WTC11 (cell line): Measurements from ENCODE around the gene CELF1. TPM values are rescaled to one million over a fixed set of nuclear protein-coding genes. Genes with fewer than 3 reads are reported as not detected.

Experiments
- ATAC-seq: fragments of 200-7000 bp; cut with Tn5 transposase; 2 replicates; pipeline ENCODE4 v1.10.0; 2021; ENCODE audit warnings: mild to moderate bottlenecking, moderate library complexity
- CTCF ChIA-PET: fragments of 300-600 bp; sonication (Branson Sonifier 250); formaldehyde crosslinking; loops from one replicate; lab custom pipeline; 2021; ENCODE audit warnings: antibody characterized with exemption; lab: Charles Lee
- POLR2A ChIA-PET: fragments of 350-600 bp; sonication (Branson Sonifier 250); formaldehyde crosslinking; loops from one replicate; lab custom pipeline; 2021; ENCODE audit warnings: antibody characterized with exemption; lab: Charles Lee
- DNase-seq: peaks from one replicate; pipeline ENCODE4 v3.0.0; 2021; ENCODE audit warnings: low spot score
- H3K27ac Mint-ChIP-seq: 2 replicates; pipeline ENCODE4 v1.8.0; 2021; ENCODE audit warnings: mixed read lengths
- H3K27me3 Mint-ChIP-seq: 2 replicates; pipeline ENCODE4 v1.8.0; 2021; ENCODE audit warnings: low read depth, mild to moderate bottlenecking, moderate library complexity, mixed read lengths
- H3K36me3 Mint-ChIP-seq: 2 replicates; pipeline ENCODE4 v1.8.0; 2021; ENCODE audit warnings: mixed read lengths
- H3K4me1 Mint-ChIP-seq: 2 replicates; pipeline ENCODE4 v1.8.0; 2022; ENCODE audit warnings: mixed read lengths
- H3K4me3 Mint-ChIP-seq: 2 replicates; pipeline ENCODE4 v1.8.0; 2021; ENCODE audit warnings: mild to moderate bottlenecking, moderate library complexity, mixed read lengths
- H3K9me3 Mint-ChIP-seq: 2 replicates; pipeline ENCODE4 v1.8.0; 2021; ENCODE audit warnings: mixed read lengths
- AFF4 ChIP-seq: sonication (generic); formaldehyde crosslinking; IDR thresholded peaks from 2 replicates; pipeline ENCODE4 v1.8.1; 2023; ENCODE audit warnings: mild to moderate bottlenecking, missing genetic modification reagents, borderline replicate concordance
- ATF3 ChIP-seq: sonication (generic); formaldehyde crosslinking; conservative IDR thresholded peaks from 2 replicates; pipeline ENCODE4 v1.8.1; 2022; ENCODE audit warnings: mild to moderate bottlenecking, missing genetic modification reagents
- CREB1 ChIP-seq: sonication (generic); formaldehyde crosslinking; IDR thresholded peaks from 2 replicates; pipeline ENCODE4 v1.8.0; 2023; ENCODE audit warnings: mild to moderate bottlenecking, missing genetic modification reagents
- CREM ChIP-seq: sonication (generic); formaldehyde crosslinking; IDR thresholded peaks from 2 replicates; pipeline ENCODE4 v1.8.1; 2022; ENCODE audit warnings: mild to moderate bottlenecking, missing genetic modification reagents, moderate library complexity
- HMGA2 ChIP-seq: fragments of 250-450 bp; sonication (Bioruptor Pico); IDR thresholded peaks from 2 replicates; pipeline ENCODE4 v1.4.0; 2021; ENCODE audit warnings: mild to moderate bottlenecking, moderate library complexity
- IRF1 ChIP-seq: sonication (generic); formaldehyde crosslinking; IDR thresholded peaks from 2 replicates; pipeline ENCODE4 v1.8.0; 2023; ENCODE audit warnings: missing genetic modification reagents
- MAX ChIP-seq: sonication (generic); formaldehyde crosslinking; IDR thresholded peaks from 2 replicates; pipeline ENCODE4 v1.8.0; 2022; ENCODE audit warnings: mild to moderate bottlenecking, missing genetic modification reagents
- MYBL2 ChIP-seq: sonication (generic); formaldehyde crosslinking; IDR thresholded peaks from 2 replicates; pipeline ENCODE4 v1.8.1; 2023; ENCODE audit warnings: mild to moderate bottlenecking, moderate library complexity, missing genetic modification reagents
- NFE2L1 ChIP-seq: sonication (generic); formaldehyde crosslinking; IDR thresholded peaks from 2 replicates; pipeline ENCODE4 v1.8.1; 2023; ENCODE audit warnings: missing genetic modification reagents
- NR3C1 ChIP-seq: sonication (generic); formaldehyde crosslinking; conservative IDR thresholded peaks from 2 replicates; pipeline ENCODE4 v1.8.1; 2023; ENCODE audit warnings: low read depth, mild to moderate bottlenecking, missing genetic modification reagents
- SMAD3 ChIP-seq: sonication (generic); formaldehyde crosslinking; IDR thresholded peaks from 2 replicates; pipeline ENCODE4 v1.8.0; 2022; ENCODE audit warnings: missing genetic modification reagents, mild to moderate bottlenecking, borderline replicate concordance
- SP1 ChIP-seq: sonication (generic); formaldehyde crosslinking; conservative IDR thresholded peaks from 2 replicates; pipeline ENCODE4 v1.8.1; 2022; ENCODE audit warnings: missing genetic modification reagents
- STAT6 ChIP-seq: sonication (generic); formaldehyde crosslinking; conservative IDR thresholded peaks from 2 replicates; pipeline ENCODE4 v1.8.1; 2023; ENCODE audit warnings: mild to moderate bottlenecking, low read depth, missing genetic modification reagents, moderate library complexity
- TCF7 ChIP-seq: sonication (generic); formaldehyde crosslinking; IDR thresholded peaks from 2 replicates; pipeline ENCODE4 v1.8.0; 2022; ENCODE audit warnings: mild to moderate bottlenecking, low read depth, missing genetic modification reagents, moderate library complexity
- TEAD4 ChIP-seq: sonication (generic); formaldehyde crosslinking; IDR thresholded peaks from 2 replicates; pipeline ENCODE4 v1.8.0; 2022; ENCODE audit warnings: mild to moderate bottlenecking, missing genetic modification reagents
- TP53 ChIP-seq: sonication (generic); formaldehyde crosslinking; IDR thresholded peaks from 2 replicates; pipeline ENCODE4 v1.8.1; 2023; ENCODE audit warnings: mild to moderate bottlenecking, missing genetic modification reagents
- ZBTB43 ChIP-seq: sonication (generic); formaldehyde crosslinking; IDR thresholded peaks from 2 replicates; pipeline ENCODE4 v1.8.1; 2023; ENCODE audit warnings: mild to moderate bottlenecking, missing genetic modification reagents
- ZMAT4 ChIP-seq: fragments of 250-450 bp; sonication (Bioruptor Pico); IDR thresholded peaks from 2 replicates; pipeline ENCODE4 v1.9.0; 2021; ENCODE audit warnings: mild to moderate bottlenecking
- ZNF219 ChIP-seq: sonication (generic); formaldehyde crosslinking; IDR thresholded peaks from 2 replicates; pipeline ENCODE4 v1.8.0; 2023; ENCODE audit warnings: missing genetic modification reagents, mild to moderate bottlenecking, borderline replicate concordance
- ZNF232 ChIP-seq: sonication (generic); formaldehyde crosslinking; IDR thresholded peaks from 2 replicates; pipeline ENCODE4 v1.8.0; 2022; ENCODE audit warnings: mild to moderate bottlenecking, missing genetic modification reagents
- ZNF281 ChIP-seq: sonication (generic); formaldehyde crosslinking; IDR thresholded peaks from 2 replicates; pipeline ENCODE4 v1.8.0; 2023; ENCODE audit warnings: mild to moderate bottlenecking, missing genetic modification reagents
- ZNF396 ChIP-seq: fragments of 250-450 bp; sonication (Bioruptor Pico); IDR thresholded peaks from 2 replicates; pipeline ENCODE4 v1.8.0; 2021; ENCODE audit warnings: mild to moderate bottlenecking, moderate library complexity, borderline replicate concordance
- total RNA-seq: library from RNA; stranded (reverse); gene quantifications from 3 replicates; pipeline ENCODE4 v1.2.3, GENCODE V29; 2021

CELF1 gene
- total RNA-seq, 1 experiment from 2014 or later: 177 TPM

GRCh38 chr11:47467357-47467756, 85.6 kb downstream of the CELF1 start:
- ChIA-PET CTCF (interaction anchor here (1.0 to 1.6 kb wide), 2 partner anchors 13 to 99 kb away, joined by 3 to 8 read pairs; no protein-coding TSS in a partner anchor), POLR2A (no interaction called here)
- Mint-ChIP-seq H3K27me3 (no peaks in the 10 kb centered on the region), H3K4me3 (no peak overlapping the region), H3K4me1 (peaks cover 53% of the 10 kb centered on the region)
- TF ChIP-seq MAX (CRISPR knock-in tag) (no peak), TEAD4 (CRISPR knock-in tag) (no peak), CREB1 (CRISPR knock-in tag) (no peak), ZBTB43 (CRISPR knock-in tag) (no peak), NFE2L1 (no peak), TCF7 (no peak), SMAD3 (CRISPR knock-in tag) (no peak), ZNF219 (no peak), SP1 (CRISPR knock-in tag) (no peak), HMGA2 (CRISPR knock-in tag) (no peak), CREM (CRISPR knock-in tag) (no peak), ZNF281 (CRISPR knock-in tag) (no peak), ZNF396 (CRISPR knock-in tag) (no peak), TP53 (CRISPR knock-in tag) (no peak), ATF3 (CRISPR knock-in tag) (no peak), IRF1 (CRISPR knock-in tag) (no peak), NR3C1 (CRISPR knock-in tag) (no peak), ZNF232 (no peak), ZMAT4 (CRISPR knock-in tag) (no peak)
- TF ChIP-seq, all 79 proteins: peak for 0
- Mint-ChIP-seq H3K36me3 (peaks cover 31% of the 10 kb centered on the region), H3K27ac (peak overlapping the region; percentile 73; the same call in 1 of the 2 replicates), H3K9me3 (no peaks in the 10 kb centered on the region)
- DNase-seq (no peak), ATAC-seq (peak; percentile 8)

GRCh38 chr11:47466701-47467250, 86.2 kb downstream of the CELF1 start:
- peak overlapping the region; percentile 30; the same call in 1 of the 2 replicates for H3K27ac Mint-ChIP-seq
- ATAC-seq: peak; percentile 41
- H3K4me3 Mint-ChIP-seq: no peak overlapping the region
- no peak for DNase-seq
- POLR2A ChIA-PET: no interaction called here
- no peaks in the 10 kb centered on the region for H3K9me3 Mint-ChIP-seq
- H3K4me1 Mint-ChIP-seq: peaks cover 59% of the 10 kb centered on the region
- H3K27me3 Mint-ChIP-seq: no peaks in the 10 kb centered on the region
- CTCF ChIA-PET: interaction anchor here (1.0 to 1.6 kb wide), 2 partner anchors 12 to 100 kb away, joined by 3 to 8 read pairs; no protein-coding TSS in a partner anchor
- H3K36me3 Mint-ChIP-seq: peaks cover 25% of the 10 kb centered on the region
- no peak for TF ChIP-seq AFF4
- no peak for TF ChIP-seq STAT6 (CRISPR knock-in tag)
- no peak for TF ChIP-seq MYBL2 (CRISPR knock-in tag)
